K562 (cell line): Measurements from ENCODE around the gene PPP1R10. TPM values are rescaled to one million over a fixed set of nuclear protein-coding genes. Genes with fewer than 3 reads are reported as not detected.

Source experiments
- AFF1 ChIP-seq, 2 experiments: fragments of 450-650 bp; IDR thresholded peaks; 2 replicates each; pipeline ENCODE4 v1.6.1; 2018; ENCODE audit warnings: mild to moderate bottlenecking in 2 of 2, low read depth in 1 of 2; ENCODE audit not compliant: partially characterized antibody in 2 of 2
- ARHGAP35 ChIP-seq: fragments of 450-650 bp; IDR thresholded peaks from 2 replicates; pipeline ENCODE4 v1.6.1; 2018; ENCODE audit not compliant: partially characterized antibody
- CBFA2T3 ChIP-seq: fragments of 450-650 bp; IDR thresholded peaks from 2 replicates; pipeline ENCODE4 v1.6.1; 2017
- COPS2 ChIP-seq: fragments of 450-650 bp; conservative IDR thresholded peaks from 2 replicates; pipeline ENCODE4 v1.6.1; 2016; ENCODE audit warnings: mild to moderate bottlenecking, moderate library complexity
- CREB1 ChIP-seq, 2 experiments: sonication (generic) in 1 of 2; formaldehyde crosslinking in 1 of 2; IDR thresholded peaks; 2 replicates each; pipeline versions ENCODE4 v1.6.1 to v1.8.0; 2012 to 2022; ENCODE audit warnings: inconsistent platforms in 1 of 2, mild to moderate bottlenecking in 1 of 2, missing genetic modification reagents in 1 of 2, moderate library complexity in 1 of 2
- E2F8 ChIP-seq: fragments of 450-650 bp; IDR thresholded peaks from 2 replicates; pipeline ENCODE4 v1.7.1; 2018; ENCODE audit warnings: mild to moderate bottlenecking, low read depth; ENCODE audit not compliant: partially characterized antibody
- ESRRB ChIP-seq: fragments of 250-450 bp; sonication (Bioruptor Pico); IDR thresholded peaks from 2 replicates; pipeline ENCODE4 v1.5.0; 2020; ENCODE audit warnings: mild to moderate bottlenecking, moderate library complexity, borderline replicate concordance
- FOXA3 ChIP-seq, 2 experiments: fragments of 450-650 bp in 1 of 2; sonication (generic) in 1 of 2; formaldehyde crosslinking; IDR thresholded peaks in 1 of 2; conservative IDR thresholded peaks in 1 of 2; 2 replicates each; pipeline versions ENCODE4 v1.4.0 to v1.8.0; 2020 to 2022; ENCODE audit warnings: mild to moderate bottlenecking in 2 of 2, missing genetic modification reagents in 1 of 2
- GATAD2B ChIP-seq: fragments of 450-650 bp; IDR thresholded peaks from 2 replicates; pipeline ENCODE4 v1.6.1; 2017; ENCODE audit warnings: mild to moderate bottlenecking, borderline replicate concordance
- HMGN3 ChIP-seq: IDR thresholded peaks from 2 replicates; pipeline ENCODE4 v1.6.1; 2011; ENCODE audit warnings: borderline replicate concordance, low read depth, mild to moderate bottlenecking, mixed read lengths, low read length; ENCODE audit not compliant: insufficient read length; ENCODE audit errors: extremely low read depth
- LARP7 ChIP-seq: fragments of 450-650 bp; IDR thresholded peaks from 2 replicates; pipeline ENCODE4 v1.6.1; 2016
- NFXL1 ChIP-seq: fragments of 450-650 bp; formaldehyde crosslinking; IDR thresholded peaks from 2 replicates; pipeline ENCODE4 v1.4.0; 2021; ENCODE audit warnings: mild to moderate bottlenecking
- NRF1 ChIP-seq, 2 experiments: fragments of 450-650 bp; IDR thresholded peaks in 1 of 2; conservative IDR thresholded peaks in 1 of 2; 2 replicates each; pipeline ENCODE4 v1.6.1; 2014; ENCODE audit warnings: mild to moderate bottlenecking in 2 of 2
- PML ChIP-seq: IDR thresholded peaks from 2 replicates; pipeline ENCODE4 v1.6.1; 2012; ENCODE audit warnings: low read length, inconsistent platforms
- RBM15 ChIP-seq: fragments of 200-400 bp; formaldehyde crosslinking; IDR thresholded peaks from 2 replicates; pipeline ENCODE4 v1.6.1; 2018; ENCODE audit warnings: mild to moderate bottlenecking, low read length, moderate library complexity; ENCODE audit not compliant: insufficient read depth
- TFAM ChIP-seq: fragments of 250-450 bp; sonication (Bioruptor Pico); conservative IDR thresholded peaks from 2 replicates; pipeline ENCODE4 v1.5.0; 2021; ENCODE audit warnings: mild to moderate bottlenecking, moderate library complexity
- WHSC1 ChIP-seq: IDR thresholded peaks from one replicate; pipeline ENCODE4 v1.6.1; 2012; ENCODE audit warnings: low read length, control low read depth, inconsistent platforms
- ZBTB33 ChIP-seq: sonication (generic); formaldehyde crosslinking; IDR thresholded peaks from 2 replicates; pipeline ENCODE4 v1.8.1; 2023; ENCODE audit warnings: mild to moderate bottlenecking, missing genetic modification reagents
- ZNF436 ChIP-seq: fragments of 250-450, 450-650 bp; sonication (Bioruptor Pico); formaldehyde crosslinking; IDR thresholded peaks from 2 replicates; pipeline ENCODE4 v1.7.0; 2020; ENCODE audit warnings: mild to moderate bottlenecking
- ZNF785 ChIP-seq: fragments of 250-450 bp; sonication (Bioruptor Pico); IDR thresholded peaks from 2 replicates; pipeline ENCODE4 v1.4.0; 2020; ENCODE audit warnings: mild to moderate bottlenecking
- polyA plus RNA-seq, 8 experiments: library from polyadenylated mRNA; depleted of rRNA in 4 of 8; stranded (reverse) in 5 of 8; unstranded in 3 of 8; fragments of >200 nt; fragmentation: Nextera tagmentation in 2 of 8; fragmentation: Illumina TruSeq in 1 of 8; extraction: Ambion mirVana in 2 of 8; extraction: Trizol in 1 of 8; gene quantifications; 2 replicates each; pipeline versions ENCODE4 v1.2.1 to v1.2.3, GENCODE V29; 2011 to 2014; ENCODE audit warnings: inconsistent platforms in 1 of 8, missing spikeins in 1 of 8
- total RNA-seq, 7 experiments: library from RNA; depleted of rRNA in 6 of 7; stranded (reverse); fragments of >200 nt in 6 of 7; fragmentation: Illumina TruSeq in 2 of 7; extraction: Trizol in 2 of 7; gene quantifications; 2 replicates each; pipeline versions ENCODE4 v1.2.1 to v1.2.3, GENCODE V29; 2011 to 2021; ENCODE audit warnings: low replicate concordance in 1 of 7

Gene PPP1R10
- total and polyA plus RNA-seq, 9 of the 15 experiments (the other 6 are each of a cell fraction or from before 2014, with no cell fraction given): 14.1 to 65.5 (median 32.6) TPM

- TF ChIP-seq AFF1 (IDR thresholded peaks at IDR 0.05; ENCODE audit: low read depth in 1 of 2, partially characterized antibody in 2 of 2) (no peak), RBM15 (no peak), CREB1 (IDR thresholded peaks at IDR 0.05) (no peak), CREB1 (CRISPR knock-in tag; IDR thresholded peaks at IDR 0.05) (no peak), COPS2 (no peak), ESRRB (CRISPR knock-in tag) (no peak), ZNF436 (no peak), E2F8 (no peak), WHSC1 (no peak), GATAD2B (no peak), NRF1 (conservative IDR thresholded peaks at IDR 0.05 in 1 of 2, IDR thresholded peaks at IDR 0.05 in 1 of 2) (no peak), FOXA3 (CRISPR knock-in tag; conservative IDR thresholded peaks at IDR 0.05 in 1 of 2, IDR thresholded peaks at IDR 0.05 in 1 of 2) (no peak), ZBTB33 (peak; percentile 84), ZNF785 (CRISPR knock-in tag) (no peak), PML (peak; percentile 35; the same call in 1 of the 2 replicates), TFAM (no peak), CBFA2T3 (peak; percentile 29; the same call in 1 of the 2 replicates), LARP7 (no peak), NFXL1 (CRISPR knock-in tag) (no peak), ARHGAP35 (no peak), HMGN3 (no peak)
These were observed 17.3 kb downstream of the PPP1R10 start (continued) for GRCh38 chr6:30599625-30600324.
